Measurements from ENCODE around the gene PDC. TPM values are rescaled to one million over a fixed set of nuclear protein-coding genes. Genes with fewer than 3 reads are reported as not detected.

The PDC gene
- total and polyA plus RNA-seq, 4 donors: not detected

- intact Hi-C loops (cut with DNase I): no loop called here
- no peak for DNase-seq
- Histone ChIP-seq H3K4me3 (ENCODE audit: low read length in 2 of 2) (no peak overlapping the region), H3K36me3 (ENCODE audit: control insufficient read depth in 1 of 2, insufficient read depth in 2 of 2, low read length in 1 of 2) (no peaks in the 10 kb centered on the region), H3K27ac (ENCODE audit: low read depth in 1 of 2, low read length in 2 of 2) (no peak overlapping the region), H3K4me1 (ENCODE audit: control insufficient read depth in 1 of 2, insufficient read depth in 2 of 2, low read length in 2 of 2) (peaks cover 0 to 4% of the 10 kb centered on the region in 2 donors), H3K27me3 (ENCODE audit: control insufficient read depth in 1 of 2, insufficient read depth in 2 of 2, low read length in 1 of 2) (no peaks in the 10 kb centered on the region), H3K9me3 (ENCODE audit: control insufficient read depth, low read length) (no peaks in the 10 kb centered on the region)
- no peak for ATAC-seq (ENCODE audit: low FRiP score)
- WGBS, 2 donors: 80 to 96% methylated on average over 2 of the region's 2 CpGs
Observed at GRCh38 chr1:186494832-186495271, 33.9 kb upstream of the PDC start.

GRCh38 chr1:186492531-186493291 lies 31.8 kb upstream of the PDC start:
- intact Hi-C loops (cut with DNase I): no loop called here
- 11 to 12% methylated on average over 7 of the region's 7 CpGs for WGBS, 2 donors
- DNase-seq: no peak
- no peaks in the 10 kb centered on the region for H3K36me3 ChIP-seq (ENCODE audit: control insufficient read depth in 1 of 2, insufficient read depth in 2 of 2, low read length in 1 of 2)
- H3K4me1 ChIP-seq (ENCODE audit: control insufficient read depth in 1 of 2, insufficient read depth in 2 of 2, low read length in 2 of 2): peaks cover 0 to 4% of the 10 kb centered on the region in 2 donors
- no peak for ATAC-seq (ENCODE audit: low FRiP score)
- no peaks in the 10 kb centered on the region for H3K27me3 ChIP-seq (ENCODE audit: control insufficient read depth in 1 of 2, insufficient read depth in 2 of 2, low read length in 1 of 2)
- peak overlapping the region; percentile 8 to 18 for H3K4me3 ChIP-seq (ENCODE audit: low read length in 2 of 2)
- no peak overlapping the region for H3K27ac ChIP-seq (ENCODE audit: low read depth in 1 of 2, low read length in 2 of 2)
- no peaks in the 10 kb centered on the region for H3K9me3 ChIP-seq (ENCODE audit: control insufficient read depth, low read length)

- Histone ChIP-seq H3K27me3 (ENCODE audit: control insufficient read depth in 1 of 2, insufficient read depth in 2 of 2, low read length in 1 of 2) (no peaks in the 10 kb centered on the region), H3K36me3 (ENCODE audit: control insufficient read depth in 1 of 2, insufficient read depth in 2 of 2, low read length in 1 of 2) (no peaks in the 10 kb centered on the region), H3K4me1 (ENCODE audit: control insufficient read depth in 1 of 2, insufficient read depth in 2 of 2, low read length in 2 of 2) (peaks cover 0 to 4% of the 10 kb centered on the region in 2 donors), H3K4me3 (ENCODE audit: low read length in 2 of 2) (no peak overlapping the region), H3K27ac (ENCODE audit: low read depth in 1 of 2, low read length in 2 of 2) (no peak overlapping the region), H3K9me3 (ENCODE audit: control insufficient read depth, low read length) (no peaks in the 10 kb centered on the region)
- intact Hi-C loops (cut with DNase I): no loop called here
- 94 to 96% methylated on average over 2 of the region's 2 CpGs for WGBS, 2 donors
- no peak for ATAC-seq (ENCODE audit: low FRiP score)
- no peak for DNase-seq
Observed at GRCh38 chr1:186491336-186491735, 30.4 kb upstream of the PDC start.

- Histone ChIP-seq H3K36me3 (ENCODE audit: control insufficient read depth in 1 of 2, insufficient read depth in 2 of 2, low read length in 1 of 2) (no peaks in the 10 kb centered on the region), H3K27me3 (ENCODE audit: control insufficient read depth in 1 of 2, insufficient read depth in 2 of 2, low read length in 1 of 2) (no peaks in the 10 kb centered on the region), H3K9me3 (ENCODE audit: control insufficient read depth, low read length) (no peaks in the 10 kb centered on the region), H3K4me1 (ENCODE audit: control insufficient read depth in 1 of 2, insufficient read depth in 2 of 2, low read length in 2 of 2) (no peaks in the 10 kb centered on the region), H3K27ac (ENCODE audit: low read depth in 1 of 2, low read length in 2 of 2) (no peak overlapping the region), H3K4me3 (ENCODE audit: low read length in 2 of 2) (no peak overlapping the region)
- ATAC-seq (ENCODE audit: low FRiP score) (no peak), DNase-seq (no peak)
- intact Hi-C loops (cut with DNase I): loop anchor here (10.0 kb wide), 2 partner anchors 118 to 198 kb away; partner anchors contain the start of gene PTGS2 (in 1 of the 2)
- WGBS, 2 donors: 86 to 98% methylated on average over 2 of the region's 2 CpGs
Observed at GRCh38 chr1:186487163-186487562, 26.2 kb upstream of the PDC start.

GRCh38 chr1:186486061-186486460 lies 25.1 kb upstream of the PDC start:
- ATAC-seq (ENCODE audit: low FRiP score): no peak

GRCh38 chr1:186483561-186483960 lies 22.6 kb upstream of the PDC start:
- intact Hi-C loops (cut with DNase I): loop anchor here (5.0 to 10.0 kb wide), 4 partner anchors 121 to 504 kb away; partner anchors contain the start of gene PTGS2 (in 2 of the 2)
- Histone ChIP-seq H3K4me3 (ENCODE audit: low read length in 2 of 2) (no peak overlapping the region), H3K4me1 (ENCODE audit: control insufficient read depth in 1 of 2, insufficient read depth in 2 of 2, low read length in 2 of 2) (no peaks in the 10 kb centered on the region), H3K36me3 (ENCODE audit: control insufficient read depth in 1 of 2, insufficient read depth in 2 of 2, low read length in 1 of 2) (no peaks in the 10 kb centered on the region), H3K27ac (ENCODE audit: low read depth in 1 of 2, low read length in 2 of 2) (no peak overlapping the region), H3K9me3 (ENCODE audit: control insufficient read depth, low read length) (no peaks in the 10 kb centered on the region), H3K27me3 (ENCODE audit: control insufficient read depth in 1 of 2, insufficient read depth in 2 of 2, low read length in 1 of 2) (no peaks in the 10 kb centered on the region)
- ATAC-seq (ENCODE audit: low FRiP score) (no peak), DNase-seq (no peak)
- 60 to 68% methylated on average over 2 of the region's 2 CpGs for WGBS, 2 donors

More at GRCh38 chr1:186486061-186486460, 25.1 kb upstream of the PDC start:
- intact Hi-C loops (cut with DNase I): loop anchor here (10.0 kb wide), 2 partner anchors 119 to 199 kb away; partner anchors contain the start of gene PTGS2 (in 1 of the 2)
- Histone ChIP-seq H3K27ac (ENCODE audit: low read depth in 1 of 2, low read length in 2 of 2) (no peak overlapping the region), H3K4me1 (ENCODE audit: control insufficient read depth in 1 of 2, insufficient read depth in 2 of 2, low read length in 2 of 2) (no peaks in the 10 kb centered on the region), H3K9me3 (ENCODE audit: control insufficient read depth, low read length) (no peaks in the 10 kb centered on the region), H3K36me3 (ENCODE audit: control insufficient read depth in 1 of 2, insufficient read depth in 2 of 2, low read length in 1 of 2) (no peaks in the 10 kb centered on the region), H3K27me3 (ENCODE audit: control insufficient read depth in 1 of 2, insufficient read depth in 2 of 2, low read length in 1 of 2) (no peaks in the 10 kb centered on the region), H3K4me3 (ENCODE audit: low read length in 2 of 2) (no peak overlapping the region)
- WGBS, 2 donors: 2 to 5% methylated on average over 1 of the region's 1 CpG
- DNase-seq: no peak

- no peak overlapping the region for H3K27ac ChIP-seq (ENCODE audit: low read depth in 1 of 2, low read length in 2 of 2)
- DNase-seq: peak; percentile 63 to 73
- no peaks in the 10 kb centered on the region for H3K36me3 ChIP-seq (ENCODE audit: control insufficient read depth in 1 of 2, insufficient read depth in 2 of 2, low read length in 1 of 2)
- no peak overlapping the region for H3K4me3 ChIP-seq (ENCODE audit: low read length in 2 of 2)
- no peaks in the 10 kb centered on the region for H3K27me3 ChIP-seq (ENCODE audit: control insufficient read depth in 1 of 2, insufficient read depth in 2 of 2, low read length in 1 of 2)
- no peaks in the 10 kb centered on the region for H3K9me3 ChIP-seq (ENCODE audit: control insufficient read depth, low read length)
- WGBS, 2 donors: 5 to 8% methylated on average over 4 of the region's 4 CpGs
- ATAC-seq (ENCODE audit: low FRiP score): peak; percentile 72
- H3K4me1 ChIP-seq (ENCODE audit: control insufficient read depth in 1 of 2, insufficient read depth in 2 of 2, low read length in 2 of 2): no peaks in the 10 kb centered on the region
- intact Hi-C loops (cut with DNase I): loop anchor here (5.0 to 10.0 kb wide), 4 partner anchors 122 to 505 kb away; partner anchors contain the start of gene PTGS2 (in 2 of the 2)
Observed at GRCh38 chr1:186482661-186483255, 21.8 kb upstream of the PDC start.

- H3K36me3 ChIP-seq (ENCODE audit: control insufficient read depth in 1 of 2, insufficient read depth in 2 of 2, low read length in 1 of 2): no peaks in the 10 kb centered on the region
- intact Hi-C loops (cut with DNase I): loop anchor here (5.0 to 10.0 kb wide), 4 partner anchors 123 to 506 kb away; partner anchors contain the start of gene PTGS2 (in 2 of the 2)
- no peak overlapping the region for H3K4me3 ChIP-seq (ENCODE audit: low read length in 2 of 2)
- peak; percentile 45 for ATAC-seq (ENCODE audit: low FRiP score)
- no peaks in the 10 kb centered on the region for H3K9me3 ChIP-seq (ENCODE audit: control insufficient read depth, low read length)
- DNase-seq: no peak
- WGBS, 2 donors: 5 to 12% methylated on average over 2 of the region's 2 CpGs
- no peak overlapping the region for H3K27ac ChIP-seq (ENCODE audit: low read depth in 1 of 2, low read length in 2 of 2)
- no peaks in the 10 kb centered on the region for H3K27me3 ChIP-seq (ENCODE audit: control insufficient read depth in 1 of 2, insufficient read depth in 2 of 2, low read length in 1 of 2)
- H3K4me1 ChIP-seq (ENCODE audit: control insufficient read depth in 1 of 2, insufficient read depth in 2 of 2, low read length in 2 of 2): no peaks in the 10 kb centered on the region
Observed at GRCh38 chr1:186481303-186481888, 20.5 kb upstream of the PDC start.

Data from aorta (tissue), 5 donors.